Common myeloid progenitor, CD34-positive (primary cell): ENCODE measurements around the gene HIPK4.
"Not testable (repeated sequence)": the region's sequence is repeated elsewhere in the genome, so short reads cannot be mapped to it uniquely, and the experiment has no call there.

ENCODE experiments used
- CTCF ChIA-PET: fragments of 350-600 bp; sonication (Branson Sonifier 250); formaldehyde crosslinking; loops from one replicate; lab custom pipeline; 2021; ENCODE audit warnings: antibody characterized with exemption; lab: Charles Lee
- POLR2A ChIA-PET: fragments of 350-600 bp; sonication (Branson Sonifier 250); formaldehyde crosslinking; loops from one replicate; lab custom pipeline; 2021; ENCODE audit warnings: antibody characterized with exemption; lab: Charles Lee
- DNase-seq, 3 donors: peaks; one replicate each; pipeline versions ENCODE4 v3.0.0 to v3.0.0-alpha.2; 2013
- H3K27ac ChIP-seq, 2 experiments: 1 replicate in 1 of 2; 2 replicates in 1 of 2; pipeline ENCODE4 v1.7.0; 2013; ENCODE audit warnings: inconsistent platforms in 2 of 2, low read length in 2 of 2, mild to moderate bottlenecking in 2 of 2, low read depth in 1 of 2, moderate library complexity in 1 of 2; ENCODE audit not compliant: severe bottlenecking in 2 of 2, insufficient read depth in 1 of 2, poor library complexity in 1 of 2
- H3K27me3 ChIP-seq, 5 experiments: replicated peaks in 2 of 5; 1 replicate in 3 of 5; 2 replicates in 2 of 5; pipeline versions ENCODE4 v1.6.1 to v1.7.0; 2013; ENCODE audit warnings: low read length in 4 of 5, mild to moderate bottlenecking in 2 of 5, moderate library complexity in 2 of 5, inconsistent platforms in 1 of 5; ENCODE audit not compliant: insufficient read depth in 5 of 5, control insufficient read depth in 4 of 5
- H3K36me3 ChIP-seq, 4 experiments: 1 replicate in 2 of 4; 2 replicates in 2 of 4; pipeline versions ENCODE4 v1.6.1 to v1.7.0; 2013; ENCODE audit warnings: low read length in 3 of 4, control low read depth in 1 of 4, mild to moderate bottlenecking in 1 of 4; ENCODE audit not compliant: control insufficient read depth in 4 of 4, insufficient read depth in 4 of 4
- H3K4me1 ChIP-seq, 4 experiments: 1 replicate in 3 of 4; 2 replicates in 1 of 4; pipeline versions ENCODE4 v1.6.1 to v1.7.1; 2013; ENCODE audit warnings: low read length in 3 of 4, mild to moderate bottlenecking in 3 of 4, control low read depth in 1 of 4, inconsistent platforms in 1 of 4, moderate library complexity in 1 of 4; ENCODE audit not compliant: control insufficient read depth in 4 of 4, insufficient read depth in 4 of 4; ENCODE audit errors: control extremely low read depth in 1 of 4
- H3K4me3 ChIP-seq, 7 experiments: 1 replicate in 4 of 7; 2 replicates in 3 of 7; pipeline versions ENCODE4 v1.5.1 to v1.7.0; 2013; ENCODE audit warnings: mild to moderate bottlenecking in 7 of 7, low read length in 6 of 7, moderate library complexity in 6 of 7, inconsistent platforms in 2 of 7, low read depth in 2 of 7, control low read depth in 1 of 7; ENCODE audit not compliant: insufficient read depth in 4 of 7, control insufficient read depth in 1 of 7; ENCODE audit errors: extremely low read depth in 1 of 7
- H3K9me3 ChIP-seq, 5 experiments: 1 replicate in 4 of 5; 2 replicates in 1 of 5; pipeline versions ENCODE4 v1.6.1 to v1.7.1; 2013; ENCODE audit warnings: low read length in 4 of 5, mild to moderate bottlenecking in 2 of 5, inconsistent platforms in 1 of 5, low read depth in 1 of 5, moderate library complexity in 1 of 5; ENCODE audit not compliant: control insufficient read depth in 4 of 5, insufficient read depth in 2 of 5; ENCODE audit errors: control extremely low read depth in 1 of 5
- WGBS: methylation state at CpG from one replicate; pipeline ENCODE4 v1.1.5; 2013; ENCODE audit not compliant: insufficient coverage; 5-methylcytosine and 5-hydroxymethylcytosine counted together

The HIPK4 gene

GRCh38 chr19:40411958-40412499, 22.0 kb upstream of the HIPK4 start:
- Histone ChIP-seq H3K27ac (peak overlapping the region in 1 of 2 experiments; percentile 27), H3K27me3 (no peaks in the 10 kb centered on the region), H3K9me3 (no peaks in the 10 kb centered on the region), H3K4me3 (no peak overlapping the region), H3K4me1 (peaks cover 5 to 78% (median 70%) of the 10 kb centered on the region in 4 experiments), H3K36me3 (no peaks in the 10 kb centered on the region)
- CTCF ChIA-PET = interaction anchor here (0.7 to 1.9 kb wide), 5 partner anchors 8 to 107 kb away, joined by 3 to 10 read pairs (median 3); no protein-coding TSS in a partner anchor
- DNase-seq = no peak
- WGBS = 100% methylated on average over 3 of the region's 8 CpGs
- POLR2A ChIA-PET = no interaction called here

GRCh38 chr19:40411125-40411842, 21.3 kb upstream of the HIPK4 start:
- POLR2A ChIA-PET = interaction anchor here (0.5 to 0.9 kb wide), 2 partner anchors 63 to 99 kb away, joined by 3 to 4 read pairs; partner anchors contain the start of genes C19orf47 and PLD3
- CTCF ChIA-PET = interaction anchor here (1.3 to 1.9 kb wide), 3 partner anchors 9 to 24 kb away, joined by 3 to 10 read pairs (median 3); no protein-coding TSS in a partner anchor
- WGBS = 33% methylated on average over 9 of the region's 16 CpGs

GRCh38 chr19:40410030-40410389, 20.0 kb upstream of the HIPK4 start:
- WGBS = 76% methylated on average over 4 of the region's 9 CpGs
- no peak overlapping the region for H3K4me3 ChIP-seq

More at GRCh38 chr19:40411125-40411842, 21.3 kb upstream of the HIPK4 start:
- H3K36me3 ChIP-seq = no peaks in the 10 kb centered on the region
- H3K4me1 ChIP-seq = peaks cover 1 to 71% (median 64%) of the 10 kb centered on the region in 4 experiments
- H3K4me3 ChIP-seq = peak overlapping the region in 1 of 7 experiments; percentile 14
- H3K9me3 ChIP-seq = no peaks in the 10 kb centered on the region
- no peak for DNase-seq
- peak overlapping the region in 1 of 2 experiments; percentile 27 for H3K27ac ChIP-seq
- H3K27me3 ChIP-seq = no peaks in the 10 kb centered on the region

GRCh38 chr19:40408598-40408925, 18.6 kb upstream of the HIPK4 start:
- H3K4me1 ChIP-seq = peaks cover 0 to 57% (median 46%) of the 10 kb centered on the region in 4 experiments
- H3K4me3 ChIP-seq, POLR2A ChIA-PET, H3K9me3 ChIP-seq, H3K27ac ChIP-seq, DNase-seq, H3K27me3 ChIP-seq, H3K36me3 ChIP-seq: not testable (repeated sequence)
- CTCF ChIA-PET = interaction anchor here (1.0 to 2.2 kb wide), 3 partner anchors 10 to 13 kb away, joined by 3 to 8 read pairs (median 4); no protein-coding TSS in a partner anchor
- 93% methylated on average over 5 of the region's 8 CpGs for WGBS

More at GRCh38 chr19:40410030-40410389, 20.0 kb upstream of the HIPK4 start:
- Histone ChIP-seq H3K4me1 (peaks cover 0 to 63% (median 55%) of the 10 kb centered on the region in 4 experiments), H3K27me3 (no peaks in the 10 kb centered on the region), H3K36me3 (no peaks in the 10 kb centered on the region), H3K9me3 (no peaks in the 10 kb centered on the region), H3K27ac (no peak overlapping the region)
- POLR2A ChIA-PET = no interaction called here
- CTCF ChIA-PET = interaction anchor here (2.2 kb wide), 1 partner anchor 9 kb away, joined by 8 read pairs; no protein-coding TSS in a partner anchor
- DNase-seq = peak in 2 of 3 donors; percentile 36 to 44

GRCh38 chr19:40407714-40408597, 18.0 kb upstream of the HIPK4 start:
- no peaks in the 10 kb centered on the region for H3K36me3 ChIP-seq
- H3K27ac ChIP-seq = no peak overlapping the region
- ChIA-PET CTCF (interaction anchor here (0.5 to 2.2 kb wide), 4 partner anchors 11 to 971 kb away, joined by 3 to 8 read pairs (median 4); no protein-coding TSS in a partner anchor), POLR2A (interaction anchor here (1.5 kb wide), 1 partner anchor 9 kb away, joined by 4 read pairs; no protein-coding TSS in a partner anchor)
- peak overlapping the region in 1 of 7 experiments; percentile 20 for H3K4me3 ChIP-seq
- 40% methylated on average over 21 of the region's 22 CpGs for whole genome bisulfite sequencing
- no peaks in the 10 kb centered on the region for H3K9me3 ChIP-seq
- H3K27me3 ChIP-seq = no peaks in the 10 kb centered on the region
- DNase-seq = peak in 2 of 3 donors; percentile 43 to 59
- peaks cover 0 to 51% (median 41%) of the 10 kb centered on the region in 4 experiments for H3K4me1 ChIP-seq

- ChIA-PET POLR2A (interaction anchor here (0.7 to 0.8 kb wide), 2 partner anchors 14 to 18 kb away, joined by 3 to 5 read pairs; no protein-coding TSS in a partner anchor), CTCF (interaction anchor here (0.7 to 2.7 kb wide), 4 partner anchors 10 to 118 kb away, joined by 3 to 14 read pairs (median 4); partner anchors contain the start of genes AKT2 and PRX)
- Histone ChIP-seq H3K27me3 (no peaks in the 10 kb centered on the region), H3K9me3 (no peaks in the 10 kb centered on the region), H3K4me1 (peaks cover 0 to 22% (median 15%) of the 10 kb centered on the region in 4 experiments), H3K36me3 (no peaks in the 10 kb centered on the region), H3K4me3 (peak overlapping the region; percentile 55 to 83 (median 68)), H3K27ac (peak overlapping the region in 1 of 2 experiments; percentile 66)
- under 1% methylated on average over 20 of the region's 41 CpGs for WGBS
- peak; percentile 87 to 94 (median 94) for DNase-seq
Observed at GRCh38 chr19:40403262-40403984, 13.4 kb upstream of the HIPK4 start.
